Stimulated activated naive CD4-positive, alpha-beta T cell treated with Interleukin-2 at 50 U/mL for 16 hours (primary cell): Measurements from ENCODE around the gene BRD3.

Experiments used
- DNase-seq: peaks from one replicate; lab custom pipeline; 2025; lab: John Stamatoyannopoulos, UW

The BRD3 gene

DNA sequence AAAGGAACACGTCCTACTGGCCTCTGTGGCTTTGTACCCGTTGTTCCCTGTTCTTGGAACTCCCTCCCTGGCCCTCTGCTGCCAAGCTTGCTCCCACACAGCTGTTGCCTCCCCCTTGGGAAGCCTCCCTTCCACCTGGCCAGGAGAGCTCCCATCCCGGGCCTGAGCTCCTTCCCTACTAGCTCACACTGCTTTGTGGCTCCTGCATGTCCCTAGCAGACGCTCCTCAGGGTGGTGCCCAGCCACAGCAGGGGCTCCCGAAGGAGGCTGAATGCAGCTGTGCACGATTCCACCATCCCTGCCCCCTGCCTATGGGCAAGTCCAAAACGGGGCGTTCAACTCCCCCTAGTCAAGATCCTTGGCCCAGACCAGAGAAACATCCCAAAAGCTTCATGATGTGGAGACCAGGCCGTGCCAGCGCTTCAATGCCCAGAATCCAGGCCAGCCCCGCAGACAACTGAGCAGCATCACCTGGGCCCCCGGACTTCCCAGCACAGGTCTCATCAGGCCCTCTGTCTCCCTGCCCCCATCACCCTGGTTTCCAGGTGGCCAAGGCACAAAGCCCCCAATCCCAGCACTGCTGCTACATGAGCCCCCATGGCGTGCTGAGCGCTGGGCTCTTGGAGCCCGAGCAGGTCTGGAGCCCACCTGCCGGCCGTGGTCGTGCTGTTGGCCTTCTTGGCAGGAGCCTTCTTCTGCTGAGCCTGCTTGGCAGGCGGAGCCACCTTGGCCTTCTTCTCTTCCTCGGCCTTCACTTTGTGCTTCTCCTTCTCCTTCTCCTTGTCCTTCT lies 28.2 kb downstream of the BRD3 start:
- DNase-seq = no peak

DNA sequence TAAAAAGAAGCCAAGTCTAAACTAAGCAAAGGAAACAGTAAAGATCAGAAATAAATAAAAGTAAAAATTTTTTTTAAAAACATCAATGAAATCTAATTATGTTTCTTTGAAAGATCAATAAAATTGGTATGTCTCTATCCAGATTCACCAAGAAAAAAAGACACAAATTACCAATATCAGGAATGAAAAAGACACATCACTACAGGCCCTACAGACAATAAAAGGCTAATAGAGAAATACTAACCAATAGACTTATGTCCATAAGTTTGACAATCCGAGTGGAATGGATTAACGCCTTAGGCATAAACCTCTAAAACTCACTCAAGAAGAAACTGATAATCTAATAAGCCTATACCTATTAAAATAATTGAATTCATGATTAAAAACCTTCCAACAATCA lies 30.2 kb downstream of the BRD3 start:
- DNase-seq = no peak

DNA sequence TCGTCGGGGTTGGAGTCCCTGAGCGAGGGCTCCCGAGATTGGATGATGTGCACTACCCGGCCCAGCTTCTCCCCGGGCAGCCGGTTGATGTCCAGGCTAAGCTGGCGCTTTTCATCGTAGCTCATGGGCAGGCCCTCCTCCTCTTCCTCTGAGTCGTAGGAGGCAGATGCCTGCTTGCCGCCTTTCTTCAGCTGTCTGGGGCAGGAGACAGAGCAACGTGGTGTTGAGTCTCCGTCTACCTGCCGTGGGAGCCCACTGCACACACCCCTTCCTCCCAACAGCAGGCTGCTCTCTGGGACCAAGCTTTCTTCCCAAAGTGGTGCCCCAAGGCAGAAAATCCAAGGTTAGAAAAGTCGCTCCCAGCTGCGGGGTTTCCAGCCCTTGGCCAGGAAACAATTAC lies 31.7 kb downstream of the BRD3 start:
- no peak for DNase-seq

DNA sequence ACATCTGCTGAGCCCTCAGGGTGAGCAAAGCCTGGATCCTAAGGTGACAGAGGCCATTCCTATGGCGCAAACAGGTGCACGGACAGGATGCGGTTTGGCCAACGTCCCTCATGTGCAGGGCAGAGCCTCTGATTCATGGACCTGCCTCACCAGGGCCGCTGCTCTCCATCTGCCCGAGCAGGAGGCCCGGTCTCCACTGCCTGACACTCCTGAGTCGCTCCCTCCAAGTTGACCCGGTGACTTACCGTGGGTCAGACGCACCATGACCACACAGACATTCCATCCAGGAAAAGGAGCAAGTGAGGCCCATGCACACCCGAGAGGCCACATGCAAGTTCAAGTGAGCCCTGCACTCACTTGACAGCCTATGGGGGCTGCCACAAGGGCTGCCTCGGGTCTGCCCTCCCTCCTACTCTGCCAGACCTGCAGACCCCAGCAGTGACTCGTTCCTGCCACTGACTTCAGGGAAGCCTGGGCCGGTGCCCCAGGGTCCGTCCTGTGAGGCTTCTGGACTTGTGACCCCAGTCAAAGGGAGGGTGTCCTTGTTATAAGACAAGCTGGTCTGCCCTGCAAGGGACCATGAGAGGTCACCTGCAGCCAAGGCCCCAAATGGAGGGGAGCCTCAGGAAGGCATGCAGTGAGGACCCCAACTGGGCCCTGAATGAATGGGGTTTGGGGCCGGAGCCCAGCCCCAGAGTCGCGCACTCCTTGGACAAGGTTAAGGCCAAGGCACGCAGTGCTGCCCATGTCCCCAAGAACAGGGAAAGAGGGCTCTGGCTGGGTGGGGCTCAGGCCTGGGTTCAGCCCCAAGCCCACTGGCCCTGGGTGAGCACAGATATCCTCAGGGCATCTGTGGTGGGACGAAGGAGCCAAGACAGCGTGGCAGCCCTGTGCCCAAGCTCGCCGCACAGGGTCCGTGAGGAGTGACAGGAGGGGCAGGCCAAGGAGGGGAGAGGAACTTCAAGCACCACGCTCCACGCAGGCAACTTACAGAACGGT lies 32.5 kb downstream of the BRD3 start:
- no peak for DNase-seq

DNA sequence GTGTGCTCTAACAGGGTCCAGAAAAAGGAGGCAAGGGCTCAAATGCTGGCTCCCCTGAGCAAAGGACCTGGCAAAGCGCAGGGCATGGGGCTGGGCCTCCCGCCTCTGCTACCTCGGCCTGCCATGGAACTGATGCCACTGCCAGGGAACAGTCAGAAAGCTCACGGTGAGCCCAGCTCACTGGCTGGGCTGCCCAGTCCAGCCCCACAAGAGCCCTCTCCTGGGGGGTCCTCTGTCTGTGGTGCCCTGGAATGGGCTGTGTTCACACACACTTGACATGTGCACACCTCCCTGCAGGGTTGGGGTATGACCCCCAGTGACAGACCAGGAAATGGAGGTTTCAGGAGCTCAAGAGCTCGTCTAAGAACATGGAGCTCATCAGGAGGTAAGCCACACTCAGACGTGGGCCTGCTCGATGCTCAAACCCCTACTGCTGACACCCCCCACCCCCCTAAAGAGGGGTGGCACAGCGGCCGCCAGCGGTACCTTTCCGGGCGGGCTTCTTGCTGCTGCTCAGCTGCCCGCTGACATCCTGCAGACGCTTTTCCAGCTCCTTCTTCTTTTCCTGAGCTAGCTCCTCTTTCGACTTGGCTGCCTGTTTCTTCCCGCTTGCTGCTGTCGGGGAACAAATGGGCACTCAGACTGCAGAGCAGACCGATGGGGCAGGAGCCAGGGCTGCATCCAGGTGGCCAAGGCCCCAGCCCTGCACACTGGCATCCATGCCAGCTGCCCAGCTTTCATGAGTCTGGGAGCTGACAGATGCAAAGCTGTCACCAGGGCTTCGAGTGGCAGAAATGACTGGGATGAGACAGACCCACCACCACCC lies 33.4 kb downstream of the BRD3 start:
- DNase-seq = no peak

DNA sequence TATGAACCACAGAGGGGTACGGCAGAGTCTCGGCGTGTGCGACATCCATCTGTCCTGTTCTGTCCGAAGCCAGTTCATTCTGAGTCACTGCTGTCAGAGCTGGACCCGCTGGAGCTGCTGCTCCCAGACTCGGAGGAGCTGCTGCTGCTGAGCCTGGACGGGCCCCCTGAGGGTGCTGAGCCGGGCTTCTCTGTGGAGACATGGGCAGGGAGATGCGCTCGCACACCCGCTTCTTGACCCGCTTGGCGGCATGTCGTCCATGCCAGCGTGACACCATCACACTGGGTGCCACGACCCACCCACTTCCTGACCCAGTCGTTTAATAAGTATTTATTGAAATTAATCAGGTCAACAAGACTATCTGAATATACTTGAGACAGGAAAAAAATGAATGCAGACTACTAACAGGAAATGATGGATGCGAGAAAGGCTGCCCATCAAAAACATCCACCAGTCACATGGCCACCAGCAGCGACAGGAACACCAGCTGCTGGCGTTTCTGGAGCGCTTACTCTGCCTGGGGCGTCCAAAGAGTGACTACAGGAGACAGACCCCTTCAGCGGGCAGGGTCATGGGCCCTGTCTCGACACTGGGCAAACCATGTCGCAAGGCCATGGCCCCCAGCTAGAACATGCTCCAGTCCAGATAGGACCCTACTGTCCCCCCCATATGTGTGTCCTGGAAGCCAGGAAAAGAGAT lies 34.2 kb downstream of the BRD3 start:
- no peak for DNase-seq

DNA sequence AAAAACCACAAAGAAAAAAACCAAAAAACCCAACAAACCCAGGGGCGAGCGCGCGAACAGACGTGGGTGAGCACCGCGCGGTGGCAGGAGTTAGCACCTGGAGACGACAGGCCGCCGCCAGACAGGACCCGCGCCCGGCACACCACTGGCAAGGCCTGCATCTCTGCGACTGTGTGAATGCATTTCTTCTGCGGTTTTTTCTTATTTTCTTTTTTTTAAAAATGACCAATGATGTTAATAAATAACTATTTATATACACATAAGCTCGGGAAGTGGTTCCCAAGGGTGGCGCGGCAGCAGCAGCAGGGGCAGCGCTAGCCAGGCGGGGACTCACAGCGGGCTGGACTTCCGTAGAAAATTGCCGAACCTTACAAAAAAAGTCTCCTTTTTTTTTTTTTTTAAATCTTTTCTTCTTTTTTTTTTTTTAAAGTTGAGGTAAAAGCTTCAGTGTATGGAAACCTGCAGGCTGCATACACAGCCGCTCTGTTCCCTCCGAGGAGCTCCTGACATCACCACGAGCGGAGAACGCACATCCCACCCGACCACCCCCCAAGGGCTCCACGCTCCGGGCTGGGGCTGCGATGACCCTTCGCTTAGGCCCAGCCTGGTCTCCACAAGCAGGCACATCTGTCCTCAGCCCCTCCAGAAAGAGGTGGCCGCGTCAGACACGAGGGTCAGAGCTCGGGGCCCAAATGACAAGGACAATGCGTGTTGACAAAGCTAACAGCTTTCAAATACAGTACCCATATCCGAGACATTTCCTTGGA lies 35.2 kb downstream of the BRD3 start:
- no peak for DNase-seq

DNA sequence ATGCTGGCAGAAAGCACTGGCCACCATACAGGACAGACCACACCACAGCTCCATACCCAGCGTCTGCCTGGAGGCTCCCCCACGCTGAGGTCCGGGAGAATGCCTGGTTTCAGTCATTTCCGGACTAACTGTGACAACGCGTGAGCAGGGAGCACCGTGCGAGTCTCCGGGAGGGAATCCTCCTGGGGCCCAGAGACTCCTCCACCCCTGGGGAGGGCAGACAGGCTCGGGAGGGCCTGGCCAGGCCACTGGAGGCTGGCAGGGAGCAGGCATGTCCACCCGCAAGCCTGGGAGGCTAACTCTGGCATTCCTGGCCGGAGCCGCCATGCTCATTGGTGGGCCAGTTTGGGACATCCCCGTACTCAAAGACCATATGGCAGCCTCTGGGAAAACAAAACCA lies 36.0 kb downstream of the BRD3 start:
- no peak for DNase-seq

DNA sequence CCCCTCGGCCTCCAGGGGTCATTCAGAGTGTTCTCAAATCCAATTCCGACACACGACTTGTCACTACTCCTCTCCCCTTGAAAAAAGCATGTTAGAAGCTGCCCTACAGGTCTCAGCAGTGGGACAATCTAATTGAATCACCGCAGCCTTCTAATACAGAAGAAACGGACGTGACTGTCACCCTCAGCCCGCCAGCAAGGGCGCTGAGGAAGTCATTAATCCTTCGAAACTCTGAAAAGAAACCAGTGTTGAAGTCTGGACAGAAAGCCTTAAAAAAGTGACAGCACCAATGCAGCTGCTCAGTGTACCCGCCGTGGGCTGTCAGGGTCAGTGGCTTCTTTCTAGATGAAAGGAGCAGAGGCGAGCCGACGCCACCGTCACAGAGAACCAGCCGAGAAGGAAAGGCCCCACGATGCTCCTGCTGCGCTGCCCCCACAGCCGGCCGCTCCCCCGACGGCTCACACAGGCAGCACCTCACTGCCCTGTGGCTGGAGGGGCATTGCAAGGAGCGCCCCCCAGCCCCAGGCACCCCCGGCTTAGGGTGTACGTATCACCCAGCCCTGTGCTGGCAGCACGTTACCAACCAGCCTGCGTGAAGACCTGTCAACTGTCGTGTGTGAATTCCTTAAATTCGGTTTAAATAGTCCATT lies 36.9 kb downstream of the BRD3 start:
- no peak for DNase-seq

DNA sequence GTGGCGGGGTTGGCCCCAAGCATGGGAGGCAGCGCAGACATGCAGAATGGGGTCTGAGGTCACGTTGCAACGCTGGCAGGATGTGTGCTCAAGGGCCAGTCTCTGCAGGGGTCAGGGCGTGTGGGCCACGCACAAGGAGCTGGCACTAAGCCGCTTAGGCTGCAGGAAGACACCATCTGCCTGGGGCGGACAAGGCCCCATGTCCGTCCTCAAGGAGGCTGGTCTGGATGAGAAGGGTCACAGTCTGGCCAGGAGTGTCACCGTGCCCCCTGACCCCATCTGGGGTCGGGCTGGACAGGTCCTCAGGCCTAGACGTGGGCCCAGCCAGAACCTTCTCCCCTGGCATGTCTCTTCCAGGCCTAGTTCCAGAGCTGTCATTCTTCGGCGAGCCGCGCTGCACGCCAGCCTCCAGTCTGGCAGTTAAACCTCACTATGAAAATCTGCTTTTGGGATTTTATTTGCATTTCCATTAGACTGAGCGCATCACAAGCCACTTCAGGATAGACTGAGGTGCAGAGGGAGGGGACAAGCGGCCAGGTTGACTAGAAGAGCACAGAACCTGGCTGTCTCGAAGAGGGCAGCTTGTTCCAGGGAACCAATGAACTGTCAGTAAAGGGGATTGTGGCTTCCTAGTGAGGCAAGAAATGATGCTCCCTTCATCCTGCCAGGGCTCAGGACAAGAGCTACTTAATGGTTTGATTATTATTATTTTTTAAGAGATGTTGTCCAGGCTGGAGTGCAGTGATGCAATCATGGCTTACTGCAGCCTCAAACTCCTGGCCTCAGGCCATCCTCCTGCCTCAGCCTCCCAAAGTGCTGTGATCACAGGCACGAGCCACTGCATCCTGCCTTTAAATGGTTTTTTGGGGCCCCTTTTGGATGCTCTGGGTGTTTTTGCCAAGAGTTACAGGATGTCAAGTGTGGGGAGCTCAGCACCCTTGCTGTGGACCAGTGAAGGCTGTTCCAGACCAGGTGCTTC lies 38.3 kb downstream of the BRD3 start:
- DNase-seq = no peak

DNA sequence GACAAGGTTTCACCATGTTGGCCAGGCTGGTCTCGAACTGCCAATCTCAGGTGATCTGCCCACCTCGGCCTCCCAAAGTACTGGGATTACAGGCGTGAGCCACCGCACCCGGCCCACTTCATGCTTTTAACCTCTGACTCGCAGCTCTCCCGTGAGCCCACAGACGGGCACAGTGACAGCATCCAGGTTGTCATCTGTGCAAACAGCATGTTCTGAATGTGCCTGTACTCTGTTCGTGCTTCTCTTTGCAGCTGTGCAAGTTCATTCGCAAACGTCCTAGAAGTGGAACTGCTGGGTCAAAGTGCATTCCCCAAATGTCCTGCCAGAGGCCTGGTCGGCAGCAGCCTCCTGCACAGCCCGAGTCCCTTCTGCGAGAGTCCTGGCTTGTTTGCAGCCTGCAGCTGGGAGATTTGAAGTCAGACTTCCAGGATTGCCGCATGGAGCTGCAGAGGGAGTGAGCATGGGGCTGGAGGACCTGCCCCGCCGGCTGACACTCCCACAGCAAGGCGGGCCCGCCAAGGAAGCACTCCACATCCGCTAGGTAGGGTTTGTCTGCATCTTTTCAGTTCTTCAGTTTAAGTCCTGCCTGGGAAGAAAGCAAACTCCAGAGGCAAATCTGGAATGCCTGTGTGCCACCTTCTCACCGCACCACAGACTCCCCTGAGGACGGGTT lies 39.1 kb downstream of the BRD3 start:
- DNase-seq = no peak

DNA sequence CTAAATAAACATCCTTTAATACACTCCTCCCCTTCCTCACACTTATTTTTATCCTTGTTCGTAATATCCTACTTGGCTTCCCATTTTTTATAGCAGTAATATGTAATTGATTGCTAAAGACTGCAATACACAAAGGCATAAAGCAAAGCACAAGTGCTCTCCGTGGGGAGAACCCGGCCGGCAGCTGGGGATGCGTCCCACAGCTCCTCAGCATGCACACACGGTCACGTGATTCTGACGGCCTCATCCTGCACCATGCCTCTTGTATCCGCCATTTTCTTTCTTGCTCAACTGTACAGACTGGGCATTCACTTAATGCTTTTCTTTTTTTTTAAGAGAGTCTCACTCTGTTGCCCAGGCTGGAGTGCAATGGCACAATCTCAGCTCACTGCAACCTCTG lies 39.8 kb downstream of the BRD3 start:
- DNase-seq = no peak

DNA sequence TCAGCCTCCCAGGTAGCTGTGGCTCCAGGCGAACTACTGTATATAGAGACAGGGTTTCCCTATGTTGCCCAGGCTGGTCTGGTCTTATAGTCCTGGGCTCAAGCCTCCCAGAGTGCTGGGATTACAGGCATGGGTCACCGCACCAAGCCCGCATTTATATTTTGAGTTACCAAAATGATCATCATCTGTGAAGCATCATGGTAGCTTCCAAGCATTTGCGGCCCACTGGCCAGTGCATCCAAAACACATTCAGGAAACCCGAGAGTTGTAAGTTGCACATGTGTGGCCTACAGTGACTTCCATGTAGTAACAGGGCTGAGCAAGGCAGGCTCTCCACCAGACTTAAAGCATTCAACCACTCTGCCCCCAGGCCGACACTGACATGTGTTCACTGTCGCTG lies 40.3 kb downstream of the BRD3 start:
- DNase-seq = no peak

DNA sequence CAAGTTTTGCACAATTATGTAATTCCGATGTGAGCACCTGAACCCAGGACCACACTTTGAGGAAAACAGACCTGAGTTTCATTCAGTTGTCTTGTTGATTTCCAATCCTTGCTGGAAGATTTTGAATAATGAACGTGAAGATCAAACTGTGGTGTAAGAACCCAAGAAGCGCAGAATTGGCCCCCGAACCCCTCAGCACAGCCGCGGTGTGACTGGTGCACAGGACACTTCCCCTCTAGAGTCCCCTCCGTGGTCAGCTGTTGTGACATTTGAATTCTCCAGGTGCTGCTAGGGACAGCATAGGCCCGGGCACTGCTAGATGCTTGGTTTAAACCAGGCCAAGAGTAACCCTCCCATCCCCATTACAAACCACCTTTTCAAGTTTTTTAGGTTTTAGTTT lies 40.8 kb downstream of the BRD3 start:
- no peak for DNase-seq

DNA sequence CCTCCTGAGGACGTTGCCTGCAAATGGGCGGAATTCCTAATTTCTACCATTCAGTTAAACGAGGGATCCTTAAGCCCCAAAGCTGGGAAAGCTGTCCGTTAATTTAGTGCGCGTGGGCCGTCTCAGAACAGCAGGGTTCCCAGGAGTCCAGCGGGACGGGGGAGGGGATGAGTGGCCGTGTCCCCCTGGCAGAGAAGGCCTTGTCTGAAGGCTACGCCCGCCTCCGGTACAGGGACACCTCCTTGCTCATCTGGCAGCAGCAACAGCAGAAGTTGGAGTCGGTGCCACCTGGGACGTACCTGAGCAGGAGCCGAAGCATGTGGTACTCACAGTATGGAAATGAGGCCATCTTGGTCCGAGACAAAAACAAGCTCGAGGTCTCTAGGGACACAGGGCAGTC lies 41.2 kb downstream of the BRD3 start:
- DNase-seq = no peak

DNA sequence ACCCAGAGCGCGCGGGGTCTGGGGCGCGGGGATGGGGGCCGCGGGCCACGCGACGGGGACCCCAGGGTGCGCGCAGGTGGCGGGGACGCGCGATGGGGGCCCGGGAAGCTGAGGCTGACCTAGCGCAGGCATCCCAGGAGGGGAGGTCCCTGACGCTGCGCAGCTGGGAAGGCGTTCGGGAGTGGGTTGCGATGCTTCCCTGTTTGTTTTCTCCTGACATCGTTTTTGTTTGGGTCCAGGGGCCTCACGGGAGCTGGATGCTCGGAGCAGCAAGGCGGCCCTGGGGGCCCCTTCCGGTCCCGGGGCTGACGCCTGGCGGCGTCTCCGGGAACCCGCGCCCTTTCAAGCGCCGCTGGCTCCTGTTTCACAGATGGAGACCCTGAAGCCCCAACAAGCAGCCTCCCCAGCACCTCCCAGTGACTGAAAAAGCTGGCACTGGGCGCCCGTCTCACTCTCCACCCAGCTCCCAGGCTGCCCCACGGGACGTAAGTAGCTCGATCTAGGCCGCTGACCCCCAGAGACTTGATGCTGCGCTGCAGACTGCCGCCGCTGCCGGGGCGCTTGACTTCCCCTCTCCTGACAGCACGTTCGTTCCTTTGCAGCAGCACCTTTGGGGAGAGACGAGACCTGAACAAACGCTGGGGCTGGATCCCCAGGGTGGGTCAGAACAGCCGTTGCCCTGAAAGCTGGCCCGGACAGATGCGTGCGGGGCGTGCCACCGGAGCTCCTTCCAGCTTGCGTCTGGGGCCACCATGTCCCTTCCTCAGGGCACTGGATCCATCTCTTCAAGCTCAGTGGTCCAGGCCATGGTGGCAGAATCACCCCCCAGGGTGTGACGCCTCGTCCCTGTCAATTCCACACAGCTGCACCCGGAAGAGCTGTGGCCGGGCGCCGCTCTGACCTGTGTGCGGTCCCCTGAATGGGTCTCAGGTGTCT lies 42.0 kb downstream of the BRD3 start:
- DNase-seq = peak; percentile 38

DNA sequence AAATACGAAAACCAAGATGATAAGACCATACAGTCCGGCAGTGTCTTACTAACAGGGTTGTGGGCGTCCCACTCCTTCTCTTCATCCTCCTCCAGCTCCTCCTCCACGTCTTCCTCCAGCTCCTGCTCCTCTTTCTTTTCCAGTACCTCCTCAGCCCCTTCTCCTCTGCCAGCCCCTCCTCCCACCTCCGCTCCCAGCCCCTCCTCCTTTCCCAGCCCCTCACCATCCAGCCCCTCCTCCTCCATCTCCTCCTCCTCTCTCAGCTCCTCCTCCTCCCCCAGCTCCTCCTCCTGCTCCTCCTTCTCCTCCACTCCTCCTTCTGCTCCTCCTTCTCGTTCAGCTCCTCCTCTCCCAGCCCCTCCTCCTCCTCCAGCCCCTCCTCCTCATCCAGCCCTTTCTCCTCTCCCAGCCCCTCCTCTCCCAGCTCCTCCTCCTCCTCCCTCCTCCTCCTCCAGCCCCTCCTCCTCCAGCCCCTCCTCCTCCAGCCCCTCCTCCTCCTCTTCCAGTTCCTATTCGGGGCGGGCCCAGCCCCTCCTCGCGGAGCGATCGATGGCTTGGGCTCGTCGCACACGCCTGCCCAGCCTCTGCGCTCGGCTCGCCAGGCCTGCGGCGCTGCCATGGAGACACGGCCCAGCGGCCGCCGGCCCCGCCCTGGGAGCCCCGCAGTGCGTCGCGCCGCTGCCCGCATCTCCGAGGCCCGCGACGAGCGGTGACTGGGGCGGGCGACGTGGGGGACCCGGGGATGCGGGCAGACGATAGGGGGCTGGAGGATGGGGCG lies 42.8 kb downstream of the BRD3 start, which contains the start of gene BRD3OS:
BRD3OS (plus strand) TSS at position 654 of the 778 bp plus-strand sequence. CDS start 1,267 bp downstream, outside the sequence.
- DNase-seq = peak; percentile 93
